HG03066 (cell line): ENCODE results near the gene PCDHGC3.

Source experiments
- ATAC-seq: cut with Tn5 transposase; IDR thresholded peaks from one replicate; pipeline ENCODE4 v1.9.1; 2021; ENCODE audit warnings: low read depth; ENCODE audit not compliant: unreplicated experiment

The PCDHGC3 gene

GRCh38 chr5:141506381-141507155, 30.8 kb downstream of the PCDHGC3 start:
- no peak for ATAC-seq

- peak; percentile 60 for ATAC-seq
These were observed 31.8 kb downstream of the PCDHGC3 start for GRCh38 chr5:141507387-141508091.

GRCh38 chr5:141508440-141508797, 32.7 kb downstream of the PCDHGC3 start:
- ATAC-seq: no peak

DNA sequence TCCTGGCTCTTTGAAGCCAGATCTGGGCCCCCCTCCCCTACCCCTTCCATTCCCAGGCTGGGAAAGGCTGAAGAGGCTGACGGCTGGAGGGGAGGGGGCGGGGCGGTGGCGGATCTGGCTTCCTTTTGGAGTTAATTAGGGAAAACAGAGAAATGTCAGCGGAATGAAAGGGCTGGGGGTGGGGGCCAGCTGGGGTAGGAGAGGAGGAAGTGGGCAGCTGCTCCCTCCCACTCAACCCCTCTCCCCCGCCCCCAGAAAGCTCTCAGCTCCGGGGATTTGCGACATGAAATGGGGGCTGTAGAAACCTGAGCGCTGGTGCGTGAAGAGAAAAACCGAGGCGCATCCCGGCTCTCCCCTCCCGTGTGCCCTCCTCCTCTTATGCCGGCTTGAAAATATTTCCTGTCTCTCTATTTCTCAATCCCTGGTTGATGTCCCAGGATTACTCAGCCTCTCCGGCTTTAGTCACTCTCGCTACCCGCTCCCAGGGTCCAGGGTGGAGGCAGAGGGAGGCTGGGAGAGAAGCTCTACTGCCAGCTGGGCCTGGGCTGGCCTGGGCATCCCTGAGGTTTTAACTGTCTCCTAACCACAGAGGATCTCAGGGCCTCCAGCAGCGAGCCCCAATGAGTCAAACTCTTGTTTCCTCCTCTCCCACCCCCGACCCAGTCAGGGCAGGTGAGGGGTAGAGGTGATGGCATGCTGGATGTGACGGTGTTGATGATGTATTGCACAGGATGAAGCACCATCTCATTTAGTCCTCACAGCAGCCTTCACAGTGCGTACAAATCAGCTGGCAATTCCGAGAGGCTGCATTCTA, 33.2 kb downstream of the PCDHGC3 start:
- ATAC-seq: no peak

DNA sequence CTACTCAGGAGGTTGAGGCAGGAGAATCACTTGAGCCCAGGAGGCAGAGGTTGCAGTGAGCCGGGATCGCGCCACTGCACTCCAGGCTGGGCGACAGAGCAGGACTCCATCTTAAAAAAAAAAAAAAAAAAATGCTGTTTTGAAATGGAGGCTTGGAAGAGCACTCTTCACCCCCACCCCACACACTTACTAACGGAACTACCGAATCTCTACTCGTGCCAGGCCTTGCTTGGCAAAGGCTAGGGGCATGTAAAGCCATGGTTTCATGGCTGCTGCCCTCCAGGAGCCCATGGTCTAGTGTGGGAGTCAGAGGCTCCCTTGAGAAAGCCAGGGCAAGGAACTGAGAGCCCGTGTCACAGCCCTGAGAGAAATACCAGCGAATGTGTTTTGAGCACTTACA, 34.4 kb downstream of the PCDHGC3 start:
- no peak for ATAC-seq

DNA sequence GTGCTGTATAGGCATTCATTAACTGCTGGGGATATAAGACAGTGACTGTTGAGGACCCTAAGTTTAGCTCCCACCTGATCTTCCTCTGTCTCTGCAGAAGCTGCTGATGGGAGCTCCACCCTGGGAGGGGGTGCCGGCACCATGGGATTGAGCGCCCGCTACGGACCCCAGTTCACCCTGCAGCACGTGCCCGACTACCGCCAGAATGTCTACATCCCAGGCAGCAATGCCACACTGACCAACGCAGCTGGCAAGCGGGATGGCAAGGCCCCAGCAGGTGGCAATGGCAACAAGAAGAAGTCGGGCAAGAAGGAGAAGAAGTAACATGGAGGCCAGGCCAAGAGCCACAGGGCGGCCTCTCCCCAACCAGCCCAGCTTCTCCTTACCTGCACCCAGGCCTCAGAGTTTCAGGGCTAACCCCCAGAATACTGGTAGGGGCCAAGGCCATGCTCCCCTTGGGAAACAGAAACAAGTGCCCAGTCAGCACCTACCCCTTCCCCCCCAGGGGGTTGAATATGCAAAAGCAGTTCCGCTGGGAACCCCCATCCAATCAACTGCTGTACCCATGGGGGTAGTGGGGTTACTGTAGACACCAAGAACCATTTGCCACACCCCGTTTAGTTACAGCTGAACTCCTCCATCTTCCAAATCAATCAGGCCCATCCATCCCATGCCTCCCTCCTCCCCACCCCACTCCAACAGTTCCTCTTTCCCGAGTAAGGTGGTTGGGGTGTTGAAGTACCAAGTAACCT, 35.3 kb downstream of the PCDHGC3 start:
- no peak for ATAC-seq

GRCh38 chr5:141511771-141512325, 36.1 kb downstream of the PCDHGC3 start:
- no peak for ATAC-seq

DNA sequence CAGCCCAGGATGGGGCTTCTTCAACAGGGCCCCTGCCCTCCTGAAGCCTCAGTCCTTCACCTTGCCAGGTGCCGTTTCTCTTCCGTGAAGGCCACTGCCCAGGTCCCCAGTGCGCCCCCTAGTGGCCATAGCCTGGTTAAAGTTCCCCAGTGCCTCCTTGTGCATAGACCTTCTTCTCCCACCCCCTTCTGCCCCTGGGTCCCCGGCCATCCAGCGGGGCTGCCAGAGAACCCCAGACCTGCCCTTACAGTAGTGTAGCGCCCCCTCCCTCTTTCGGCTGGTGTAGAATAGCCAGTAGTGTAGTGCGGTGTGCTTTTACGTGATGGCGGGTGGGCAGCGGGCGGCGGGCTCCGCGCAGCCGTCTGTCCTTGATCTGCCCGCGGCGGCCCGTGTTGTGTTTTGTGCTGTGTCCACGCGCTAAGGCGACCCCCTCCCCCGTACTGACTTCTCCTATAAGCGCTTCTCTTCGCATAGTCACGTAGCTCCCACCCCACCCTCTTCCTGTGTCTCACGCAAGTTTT, 36.7 kb downstream of the PCDHGC3 start:
- ATAC-seq: no peak

DNA sequence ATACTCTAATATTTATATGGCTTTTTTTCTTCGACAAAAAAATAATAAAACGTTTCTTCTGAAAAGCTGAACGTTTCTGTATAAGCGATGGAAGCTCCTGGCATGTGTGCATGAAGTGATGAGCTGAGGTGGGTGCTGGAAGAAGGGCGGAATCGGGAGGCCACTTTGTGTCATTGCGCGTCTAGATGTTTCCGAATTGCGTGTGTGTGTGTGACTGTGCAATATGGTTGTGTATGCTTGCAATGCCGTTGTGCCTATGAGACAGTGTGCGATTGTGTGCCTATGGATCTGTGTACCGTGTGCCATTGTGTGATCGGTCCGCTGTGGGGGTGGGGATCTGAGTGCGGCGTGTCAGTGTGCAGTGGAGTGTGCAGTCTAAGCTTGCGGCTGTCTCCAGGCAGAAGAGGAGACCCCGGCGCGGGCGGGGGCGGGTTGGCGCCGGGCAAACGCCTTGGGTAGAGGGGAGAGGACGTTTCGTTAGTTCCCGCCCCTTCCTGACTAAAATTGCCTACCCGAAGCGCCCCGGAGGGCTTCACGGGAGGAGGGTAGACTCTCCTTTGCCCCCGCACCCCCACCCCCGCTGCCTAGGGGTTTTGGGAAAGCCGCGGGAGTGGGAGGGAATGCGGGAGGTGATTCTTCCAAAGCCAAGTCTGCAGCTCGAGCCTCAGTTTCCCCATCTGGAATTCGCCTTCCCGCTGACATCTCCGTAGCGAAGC, 37.3 kb downstream of the PCDHGC3 start:
- ATAC-seq: no peak

DNA sequence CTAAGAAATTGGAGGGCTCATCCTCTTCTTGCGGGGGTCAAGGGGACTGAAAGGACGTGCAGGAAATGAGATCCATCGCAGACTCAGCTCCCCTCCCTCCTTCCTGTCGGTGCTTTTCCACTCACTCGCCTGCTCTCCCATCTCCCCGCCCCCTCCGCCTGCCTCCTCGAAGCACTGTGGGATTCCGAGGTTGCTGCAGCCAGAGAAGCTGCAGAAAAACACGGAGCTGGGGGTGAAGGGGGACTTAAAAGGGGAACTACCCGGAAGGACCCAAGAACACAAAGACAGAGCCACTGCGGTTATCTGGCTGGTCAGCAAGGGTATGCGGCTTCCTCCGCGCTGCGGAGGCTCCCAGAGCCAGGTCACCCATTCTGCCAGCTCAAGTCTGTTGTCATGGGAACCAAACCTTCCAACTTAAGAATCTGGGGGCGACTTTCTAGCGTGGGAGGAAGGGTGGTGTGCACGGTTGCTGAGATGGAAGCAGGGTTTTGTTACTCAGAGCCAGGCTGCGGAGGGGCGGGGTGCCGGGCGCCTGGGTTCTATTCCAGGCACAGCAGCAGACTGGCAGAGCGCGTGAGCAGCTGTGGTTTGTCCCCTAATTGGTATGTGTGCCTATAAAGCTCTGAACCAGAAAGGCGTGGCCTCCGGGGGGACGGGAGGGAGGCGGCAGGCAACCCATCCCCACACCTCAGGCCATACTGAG, 38.0 kb downstream of the PCDHGC3 start:
- no peak for ATAC-seq

- ATAC-seq: no peak
These were observed 38.8 kb downstream of the PCDHGC3 start for GRCh38 chr5:141514330-141515133.

- no peak for ATAC-seq
These were observed 39.4 kb downstream of the PCDHGC3 start for GRCh38 chr5:141515141-141515540.

- no peak for ATAC-seq
These were observed 40.3 kb downstream of the PCDHGC3 start for GRCh38 chr5:141515946-141516671.

DNA sequence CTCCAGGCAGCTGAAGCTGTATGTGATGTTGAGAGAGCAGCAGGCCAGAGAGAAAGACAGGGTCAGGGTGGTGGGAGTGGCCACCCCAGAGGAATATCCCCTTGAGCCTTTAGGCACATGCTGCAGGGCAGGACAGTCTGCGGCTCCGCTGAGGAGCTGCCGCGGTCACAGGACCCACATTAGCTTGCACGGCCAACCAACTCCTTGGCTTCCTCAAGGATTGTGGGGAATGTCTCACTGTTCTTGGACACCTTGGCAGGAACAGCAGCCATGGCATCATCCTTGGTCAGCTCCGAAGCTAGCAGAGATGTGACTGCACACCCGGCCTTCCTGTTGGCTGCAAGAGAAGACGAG, 40.9 kb downstream of the PCDHGC3 start:
- no peak for ATAC-seq

GRCh38 chr5:141517312-141517711, 41.5 kb downstream of the PCDHGC3 start:
- no peak for ATAC-seq

DNA sequence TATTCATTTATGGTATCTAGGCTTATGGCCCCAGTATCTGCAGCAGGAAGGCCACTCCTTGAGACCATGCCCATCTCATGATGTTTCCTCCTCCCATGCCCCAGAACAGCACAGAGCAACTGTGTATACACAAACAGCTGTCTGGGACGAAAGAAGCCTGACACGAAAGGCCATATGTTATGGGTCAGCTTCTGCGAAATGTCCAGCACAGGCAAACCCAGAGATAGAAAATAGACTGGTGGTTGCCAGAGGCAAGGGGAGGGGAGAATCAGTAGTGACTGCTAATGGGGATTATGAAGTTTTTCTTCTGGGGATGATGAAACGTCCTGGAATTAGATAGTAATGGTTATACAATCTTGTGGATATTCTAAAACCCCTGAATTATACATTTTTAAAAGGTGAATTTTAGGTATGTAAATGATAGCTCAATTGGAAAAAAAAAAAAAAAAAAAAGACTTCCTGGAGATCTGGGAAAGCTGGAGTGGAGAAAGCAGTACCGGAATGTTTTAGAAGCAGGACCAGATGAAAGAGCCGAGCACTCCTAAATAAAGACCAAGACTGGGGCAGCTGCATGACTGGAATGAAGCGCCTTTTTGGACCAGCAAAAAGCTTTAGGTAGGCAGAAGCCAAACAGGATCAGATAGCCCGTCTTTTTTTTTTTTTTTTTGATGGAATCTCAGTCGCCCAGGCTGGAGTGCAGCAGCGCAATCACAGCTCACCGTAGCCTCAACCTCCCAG, 42.3 kb downstream of the PCDHGC3 start:
- no peak for ATAC-seq

DNA sequence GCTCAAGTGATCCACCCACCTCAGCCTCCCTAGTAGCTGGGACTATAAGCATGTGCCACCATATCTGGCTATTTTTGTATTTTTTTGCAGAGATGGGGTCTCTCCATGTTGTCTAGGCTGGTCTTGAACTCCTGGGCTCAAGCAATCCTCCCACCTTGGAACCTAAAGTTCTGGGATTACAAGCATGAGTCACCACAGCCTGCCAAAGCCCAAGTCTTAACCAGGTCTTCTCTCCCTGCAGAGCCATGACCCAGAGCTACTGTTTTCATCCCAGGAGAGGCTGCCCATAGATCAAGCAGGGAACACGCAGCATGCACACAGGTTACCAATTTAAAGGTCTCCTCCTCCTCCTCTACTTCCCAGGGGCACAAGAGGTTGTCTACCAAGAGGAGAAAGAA, 42.9 kb downstream of the PCDHGC3 start:
- ATAC-seq: no peak
